Caco-2 (cell line): Measurements from ENCODE around the gene TEX51. TPM values are rescaled to one million over a fixed set of nuclear protein-coding genes. Genes with fewer than 3 reads are reported as not detected.

Experiments used
- BruUV-seq: library from RNA; stranded (reverse); fragments of 400-500 nt; replicated peaks from 2 replicates; lab custom pipeline; 2021; lab: Mats Ljungman, UMichigan
- CTCF ChIA-PET: fragments of 300-600 bp; sonication (Branson Sonifier 250); formaldehyde crosslinking; loops from one replicate; lab custom pipeline; 2022; ENCODE audit warnings: antibody characterized with exemption; lab: Charles Lee
- POLR2A ChIA-PET: fragments of 300-600 bp; sonication (Branson Sonifier 250); formaldehyde crosslinking; loops from one replicate; lab custom pipeline; 2022; ENCODE audit warnings: antibody characterized with exemption; lab: Charles Lee
- DNase-seq, 2 experiments: peaks; one replicate each; pipeline versions ENCODE4 v3.0.0 to v3.0.0-alpha.2; 2020 to 2022
- H3K27me3 ChIP-seq: replicated peaks from 2 replicates; pipeline ENCODE4 v1.6.0; 2011; ENCODE audit warnings: low read length; ENCODE audit not compliant: control insufficient read depth, insufficient read depth
- H3K36me3 ChIP-seq: 2 replicates; pipeline ENCODE4 v1.5.1; 2011; ENCODE audit warnings: low read length; ENCODE audit not compliant: control insufficient read depth, insufficient read depth
- H3K4me1 ChIP-seq: fragments of 250-450 bp; sonication (Bioruptor Pico); 2 replicates; pipeline ENCODE4 v1.5.1; 2020; ENCODE audit warnings: mild to moderate bottlenecking
- H3K4me3 ChIP-seq: 2 replicates; pipeline ENCODE4 v1.5.1; 2011; ENCODE audit warnings: low read depth, mild to moderate bottlenecking, control low read depth, low read length
- H3K9me3 ChIP-seq: fragments of 250-450 bp; sonication (Bioruptor Pico); 2 replicates; pipeline ENCODE4 v1.5.1; 2020; ENCODE audit warnings: mild to moderate bottlenecking, moderate library complexity
- H3K27ac Mint-ChIP-seq: one replicate; pipeline ENCODE4 v1.8.0; 2022; ENCODE audit warnings: mixed read lengths; ENCODE audit not compliant: unreplicated experiment
- H3K27me3 Mint-ChIP-seq: one replicate; pipeline ENCODE4 v1.8.0; 2022; ENCODE audit warnings: mixed read lengths; ENCODE audit not compliant: insufficient read depth, unreplicated experiment
- H3K36me3 Mint-ChIP-seq: one replicate; pipeline ENCODE4 v1.8.0; 2022; ENCODE audit warnings: mild to moderate bottlenecking, mixed read lengths; ENCODE audit not compliant: insufficient read depth, unreplicated experiment
- H3K4me1 Mint-ChIP-seq: one replicate; pipeline ENCODE4 v1.8.0; 2022; ENCODE audit warnings: low read depth, mixed read lengths; ENCODE audit not compliant: unreplicated experiment
- H3K4me3 Mint-ChIP-seq: one replicate; pipeline ENCODE4 v1.8.0; 2022; ENCODE audit warnings: mild to moderate bottlenecking, moderate library complexity, mixed read lengths; ENCODE audit not compliant: unreplicated experiment
- H3K9me3 Mint-ChIP-seq: one replicate; pipeline ENCODE4 v1.8.0; 2022; ENCODE audit warnings: mixed read lengths; ENCODE audit not compliant: unreplicated experiment
- intact Hi-C: fragments of 100-400 bp; cut with micrococcal nuclease; formaldehyde crosslinking; loops from one replicate; pipeline ENCODE4 v1.10.0; 2022; ENCODE audit not compliant: unreplicated experiment
- total RNA-seq: library from RNA; stranded (reverse); gene quantifications from 2 replicates; pipeline ENCODE4 v1.2.3, GENCODE V29; 2022
- TF ChIP-seq, protein P1 (sequence below), 2 experiments: fragments of 200-600 bp in 1 of 2; IDR thresholded peaks; 1 replicate in 1 of 2; 2 replicates in 1 of 2; pipeline versions ENCODE4 v1.5.1 to v1.8.0; 2011 to 2022; ENCODE audit warnings: antibody characterized with exemption in 1 of 2, control low read depth in 1 of 2, inconsistent platforms in 1 of 2, low read depth in 1 of 2, low read length in 1 of 2, mild to moderate bottlenecking in 1 of 2, moderate library complexity in 1 of 2; ENCODE audit not compliant: insufficient read depth in 1 of 2, severe bottlenecking in 1 of 2, unreplicated experiment in 1 of 2

The TEX51 gene
- total RNA-seq, 1 experiment from 2014 or later, result not detected

DNA sequence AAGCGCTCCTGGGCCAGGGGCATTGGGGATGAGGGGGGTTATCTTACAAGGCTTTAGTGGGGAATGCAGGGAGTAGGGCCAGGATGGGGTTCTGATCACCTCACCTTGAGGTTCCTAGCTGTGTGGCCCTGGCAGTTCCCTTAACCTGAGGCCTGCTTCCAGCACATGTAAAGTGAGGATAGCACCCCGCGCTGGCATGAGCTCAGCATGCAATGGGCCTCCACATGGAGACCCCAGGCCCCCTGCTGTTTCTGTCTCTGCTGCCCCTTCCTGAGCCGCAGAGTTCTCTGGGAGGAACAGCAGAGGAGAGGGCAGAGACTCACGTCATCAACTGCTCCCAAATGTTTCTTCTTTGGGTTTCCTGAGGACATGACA, 8.6 kb upstream of the TEX51 start:
- no peaks in the 10 kb centered on the region for H3K4me1 ChIP-seq
- intact Hi-C loops, result no loop called here
- H3K9me3 ChIP-seq, result no peaks in the 10 kb centered on the region
- CTCF ChIA-PET, result no interaction called here
- Mint-ChIP-seq H3K4me1 (no peaks in the 10 kb centered on the region), H3K27me3 (no peaks in the 10 kb centered on the region), H3K4me3 (no peak overlapping the region), H3K36me3 (no peaks in the 10 kb centered on the region), H3K9me3 (no peaks in the 10 kb centered on the region), H3K27ac (no peak overlapping the region)
- H3K27me3 ChIP-seq, result no peaks in the 10 kb centered on the region
- TF ChIP-seq, protein P1, sequence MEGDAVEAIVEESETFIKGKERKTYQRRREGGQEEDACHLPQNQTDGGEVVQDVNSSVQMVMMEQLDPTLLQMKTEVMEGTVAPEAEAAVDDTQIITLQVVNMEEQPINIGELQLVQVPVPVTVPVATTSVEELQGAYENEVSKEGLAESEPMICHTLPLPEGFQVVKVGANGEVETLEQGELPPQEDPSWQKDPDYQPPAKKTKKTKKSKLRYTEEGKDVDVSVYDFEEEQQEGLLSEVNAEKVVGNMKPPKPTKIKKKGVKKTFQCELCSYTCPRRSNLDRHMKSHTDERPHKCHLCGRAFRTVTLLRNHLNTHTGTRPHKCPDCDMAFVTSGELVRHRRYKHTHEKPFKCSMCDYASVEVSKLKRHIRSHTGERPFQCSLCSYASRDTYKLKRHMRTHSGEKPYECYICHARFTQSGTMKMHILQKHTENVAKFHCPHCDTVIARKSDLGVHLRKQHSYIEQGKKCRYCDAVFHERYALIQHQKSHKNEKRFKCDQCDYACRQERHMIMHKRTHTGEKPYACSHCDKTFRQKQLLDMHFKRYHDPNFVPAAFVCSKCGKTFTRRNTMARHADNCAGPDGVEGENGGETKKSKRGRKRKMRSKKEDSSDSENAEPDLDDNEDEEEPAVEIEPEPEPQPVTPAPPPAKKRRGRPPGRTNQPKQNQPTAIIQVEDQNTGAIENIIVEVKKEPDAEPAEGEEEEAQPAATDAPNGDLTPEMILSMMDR (IDR thresholded peaks at IDR 0.05; ENCODE audit: insufficient read depth in 1 of 2, low read depth in 1 of 2, low read length in 1 of 2, severe bottlenecking in 1 of 2, unreplicated experiment in 1 of 2), result no peak
- H3K36me3 ChIP-seq, result no peaks in the 10 kb centered on the region
- no peak overlapping the region for H3K4me3 ChIP-seq
- no TSS peak for BruUV-seq
- POLR2A ChIA-PET, result no interaction called here
- DNase-seq, result peak in 1 of 2 experiments; percentile 9

DNA sequence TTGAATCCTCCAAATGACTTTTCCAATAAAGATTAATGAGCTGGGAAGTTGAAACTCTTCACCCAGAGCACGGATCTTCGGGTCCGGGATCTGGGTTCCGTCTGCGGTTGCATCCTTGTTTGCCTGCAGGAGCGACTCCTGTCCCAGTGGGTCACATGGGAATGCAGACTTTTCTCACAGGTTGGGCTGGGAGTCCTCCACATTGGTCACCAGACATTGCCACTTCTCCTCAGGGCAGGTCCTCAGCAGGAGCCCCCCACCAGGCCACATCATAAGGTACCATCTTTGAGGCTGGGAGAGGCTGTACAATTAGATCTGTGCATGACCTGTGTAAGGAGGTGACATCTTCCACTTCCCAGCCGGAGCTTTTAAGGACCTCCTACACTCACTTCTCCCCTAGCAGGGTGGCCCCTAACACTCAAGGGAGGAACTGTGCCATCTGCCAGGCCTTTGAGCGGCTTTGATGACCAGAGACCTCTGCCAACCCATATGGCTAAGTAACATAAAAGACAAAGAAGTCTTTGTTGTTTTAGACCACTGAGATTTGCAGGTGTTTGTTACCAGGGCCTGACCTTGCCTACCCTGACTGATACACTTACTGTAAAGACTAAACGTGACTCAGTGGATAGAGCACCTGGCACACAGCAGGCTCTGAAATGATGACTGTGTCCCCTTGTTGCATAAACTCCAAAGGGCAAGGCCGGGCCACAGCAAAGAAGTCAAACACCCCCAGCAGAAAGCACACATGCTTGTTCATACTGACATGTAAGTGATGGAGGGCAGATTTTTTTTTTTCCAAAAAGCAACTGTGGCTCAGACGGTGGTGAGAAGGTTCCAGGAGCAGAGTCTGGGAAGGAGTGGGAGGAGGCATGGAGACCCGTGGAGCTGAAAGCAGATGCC, 7.9 kb upstream of the TEX51 start:
- ChIA-PET CTCF (no interaction called here), POLR2A (no interaction called here)
- Mint-ChIP-seq H3K27ac (no peak overlapping the region), H3K4me3 (no peak overlapping the region), H3K27me3 (no peaks in the 10 kb centered on the region), H3K9me3 (no peaks in the 10 kb centered on the region), H3K36me3 (no peaks in the 10 kb centered on the region), H3K4me1 (no peaks in the 10 kb centered on the region)
- no peaks in the 10 kb centered on the region for H3K4me1 ChIP-seq
- no peak overlapping the region for H3K4me3 ChIP-seq
- TF ChIP-seq, protein P1 (IDR thresholded peaks at IDR 0.05; ENCODE audit: insufficient read depth in 1 of 2, low read depth in 1 of 2, low read length in 1 of 2, severe bottlenecking in 1 of 2, unreplicated experiment in 1 of 2), result no peak
- H3K36me3 ChIP-seq, result no peaks in the 10 kb centered on the region
- no peaks in the 10 kb centered on the region for H3K27me3 ChIP-seq
- no TSS peak for BruUV-seq
- no peaks in the 10 kb centered on the region for H3K9me3 ChIP-seq
- intact Hi-C loops, result no loop called here
- peak in 1 of 2 experiments; percentile 20 for DNase-seq

DNA sequence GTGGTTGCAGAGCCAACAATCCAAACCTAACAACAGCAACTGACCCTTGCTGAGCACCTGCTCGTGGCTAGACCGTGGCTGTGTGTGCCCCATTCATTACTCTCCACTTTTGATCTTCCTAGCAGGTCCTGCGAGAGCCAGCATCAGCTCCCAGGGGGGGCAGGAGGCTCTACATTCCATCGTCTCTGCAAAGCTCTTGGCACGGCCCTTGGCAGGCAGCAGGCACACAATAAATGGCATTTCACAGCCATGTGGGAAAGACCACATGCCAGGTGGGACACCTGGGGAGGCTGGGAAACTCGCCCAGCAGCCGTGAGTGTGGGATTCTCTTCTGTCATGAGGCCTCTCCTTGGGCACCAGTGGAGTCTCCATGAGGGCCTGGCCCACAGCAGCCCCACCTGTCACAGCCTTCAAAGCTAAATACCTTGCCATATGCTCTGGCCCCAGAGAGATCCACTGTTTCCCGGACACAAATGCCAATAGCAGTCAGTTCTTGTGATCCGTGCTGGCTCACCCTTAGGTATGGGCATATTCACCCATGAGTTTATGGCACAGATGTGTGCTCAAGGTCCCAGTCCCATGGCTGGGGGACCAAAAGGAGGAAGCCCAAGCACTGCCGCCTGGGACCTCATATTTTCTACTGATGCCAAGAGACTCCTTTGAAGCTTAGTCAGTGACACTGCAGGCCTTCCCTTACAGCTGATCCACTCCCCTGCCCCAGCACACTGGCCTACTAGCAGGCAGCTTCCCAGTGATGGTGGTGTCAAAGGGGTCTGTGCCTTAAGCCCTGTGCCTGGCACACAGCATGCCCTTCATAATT, 6.8 kb upstream of the TEX51 start:
- H3K36me3 ChIP-seq, result no peaks in the 10 kb centered on the region
- no TSS peak for BruUV-seq
- H3K9me3 ChIP-seq, result no peaks in the 10 kb centered on the region
- CTCF ChIA-PET, result no interaction called here
- H3K27me3 ChIP-seq, result no peaks in the 10 kb centered on the region
- Mint-ChIP-seq H3K4me3 (no peak overlapping the region), H3K4me1 (no peaks in the 10 kb centered on the region), H3K36me3 (no peaks in the 10 kb centered on the region), H3K27me3 (no peaks in the 10 kb centered on the region), H3K9me3 (no peaks in the 10 kb centered on the region), H3K27ac (no peak overlapping the region)
- peak in 1 of 2 experiments; percentile 24 for DNase-seq
- POLR2A ChIA-PET, result no interaction called here
- no peak overlapping the region for H3K4me3 ChIP-seq
- no peaks in the 10 kb centered on the region for H3K4me1 ChIP-seq
- TF ChIP-seq, protein P1 (IDR thresholded peaks at IDR 0.05; ENCODE audit: insufficient read depth in 1 of 2, low read depth in 1 of 2, low read length in 1 of 2, severe bottlenecking in 1 of 2, unreplicated experiment in 1 of 2), result no peak
- intact Hi-C loops, result no loop called here
